Stimulated activated CD4-positive, alpha-beta T cell treated with anti-CD3 and anti-CD28 coated beads, Interleukin-15, amount 100 ng/mL, for 24 hours (primary cell): ENCODE measurements around the gene LMNB1.
"Not testable (repeated sequence)": the region's sequence is repeated elsewhere in the genome, so short reads cannot be mapped to it uniquely, and the experiment has no call there.

Experiments
- DNase-seq: peaks from one replicate; pipeline ENCODE4 v3.0.0-alpha.2; 2020

LMNB1 gene

GRCh38 chr5:126829098-126829497 lies 52.2 kb downstream of the LMNB1 start:
- no peak for DNase-seq

GRCh38 chr5:126830061-126830460 lies 53.1 kb downstream of the LMNB1 start:
- no peak for DNase-seq

- no peak for DNase-seq
Observed at GRCh38 chr5:126831156-126831555, 54.2 kb downstream of the LMNB1 start.

GRCh38 chr5:126836778-126837177 lies 59.8 kb downstream of the LMNB1 start:
- DNase-seq, result no peak

- DNase-seq, result no peak
Observed at GRCh38 chr5:126837242-126837641, 60.3 kb downstream of the LMNB1 start.

GRCh38 chr5:126837906-126838539 lies 61.1 kb downstream of the LMNB1 start:
- no peak for DNase-seq

GRCh38 chr5:126839407-126839806 lies 62.5 kb downstream of the LMNB1 start:
- not testable (repeated sequence) for DNase-seq

GRCh38 chr5:126843375-126843774 lies 66.4 kb downstream of the LMNB1 start:
- not testable (repeated sequence) for DNase-seq

GRCh38 chr5:126845470-126846070 lies 68.6 kb downstream of the LMNB1 start:
- DNase-seq, result peak; percentile 57

GRCh38 chr5:126846344-126846743 lies 69.4 kb downstream of the LMNB1 start:
- no peak for DNase-seq

- DNase-seq, result no peak
Observed at GRCh38 chr5:126846744-126847455, 70.0 kb downstream of the LMNB1 start.

GRCh38 chr5:126847456-126847820 lies 70.5 kb downstream of the LMNB1 start:
- no peak for DNase-seq

- no peak for DNase-seq
Observed at GRCh38 chr5:126847826-126848251, 70.9 kb downstream of the LMNB1 start.

GRCh38 chr5:126848253-126848652 lies 71.3 kb downstream of the LMNB1 start:
- no peak for DNase-seq

- no peak for DNase-seq
Observed at GRCh38 chr5:126849101-126849678, 72.3 kb downstream of the LMNB1 start.

- no peak for DNase-seq
Observed at GRCh38 chr5:126851501-126852011, 74.6 kb downstream of the LMNB1 start.

GRCh38 chr5:126852091-126852571 lies 75.2 kb downstream of the LMNB1 start:
- DNase-seq, result no peak

GRCh38 chr5:126852841-126853271 lies 75.9 kb downstream of the LMNB1 start:
- DNase-seq, result no peak

- DNase-seq, result peak; percentile 18
Observed at GRCh38 chr5:126853541-126854307, 76.8 kb downstream of the LMNB1 start.

GRCh38 chr5:126854526-126855110 lies 77.7 kb downstream of the LMNB1 start:
- no peak for DNase-seq

- DNase-seq, result no peak
Observed at GRCh38 chr5:126855266-126855665, 78.3 kb downstream of the LMNB1 start.
